Activated CD4-positive, alpha-beta T cell treated with anti-CD3 and anti-CD28 coated beads, Interleukin-10, Interleukin-2, amounts not matched to agents 100 ng/mL and 50 ng/mL, durations not matched to agents 16 hours and 8 hours (primary cell): ENCODE measurements around the gene CRB3.

Experiments used
- DNase-seq: peaks from one replicate; pipeline ENCODE4 v3.0.0-alpha.2; 2020

The CRB3 gene

GRCh38 chr19:6470173-6470572, 6.1 kb downstream of the CRB3 start:
- no peak for DNase-seq

GRCh38 chr19:6471076-6471475, 7.0 kb downstream of the CRB3 start:
- no peak for DNase-seq

GRCh38 chr19:6472713-6473112, 8.6 kb downstream of the CRB3 start:
- no peak for DNase-seq

GRCh38 chr19:6473647-6474046, 9.6 kb downstream of the CRB3 start:
- DNase-seq, result no peak

GRCh38 chr19:6475321-6476108, 11.4 kb downstream of the CRB3 start:
- no peak for DNase-seq

GRCh38 chr19:6476155-6476895, 12.3 kb downstream of the CRB3 start:
- peak; percentile 74 for DNase-seq

GRCh38 chr19:6476896-6477431, 12.9 kb downstream of the CRB3 start:
- DNase-seq, result no peak

GRCh38 chr19:6478815-6479214, 14.7 kb downstream of the CRB3 start:
- DNase-seq, result no peak

- no peak for DNase-seq
These were observed 15.8 kb downstream of the CRB3 start for GRCh38 chr19:6479836-6480398.

- peak; percentile 30 for DNase-seq
These were observed 16.9 kb downstream of the CRB3 start for GRCh38 chr19:6480848-6481415.

GRCh38 chr19:6481541-6482342, 17.7 kb downstream of the CRB3 start, which contains the start of gene DENND1C:
TSS of gene DENND1C (minus strand) at chr19:6481787. CDS start at chr19:6481695, 92 bp downstream.
- DNase-seq, result peak; percentile 84

GRCh38 chr19:6482343-6482686, 18.2 kb downstream of the CRB3 start:
- DNase-seq, result no peak

- no peak for DNase-seq
These were observed 19.2 kb downstream of the CRB3 start for GRCh38 chr19:6483235-6483634.

- no peak for DNase-seq
These were observed 20.2 kb downstream of the CRB3 start for GRCh38 chr19:6484230-6484629.

- DNase-seq, result no peak
These were observed 20.8 kb downstream of the CRB3 start for GRCh38 chr19:6484831-6485230.

- DNase-seq, result peak; percentile 71
These were observed 25.4 kb downstream of the CRB3 start for GRCh38 chr19:6489278-6490061.

- DNase-seq, result no peak
These were observed 26.1 kb downstream of the CRB3 start for GRCh38 chr19:6490134-6490533.

GRCh38 chr19:6491802-6492592, 27.9 kb downstream of the CRB3 start:
- DNase-seq, result no peak

GRCh38 chr19:6494438-6495036, 30.5 kb downstream of the CRB3 start:
- DNase-seq, result no peak

GRCh38 chr19:6495947-6496346, 31.9 kb downstream of the CRB3 start:
- no peak for DNase-seq
